BE2C (cell line): ENCODE results near the gene SIRPA.

ENCODE experiments used
- DNase-seq: peaks from one replicate; pipeline ENCODE4 v3.0.0-alpha.2; 2020
- H3K27me3 ChIP-seq: fragments of 250-450 bp; sonication (Bioruptor Pico); 2 replicates; pipeline ENCODE4 v1.5.1; 2020; ENCODE audit warnings: mild to moderate bottlenecking
- H3K36me3 ChIP-seq: fragments of 250-450 bp; sonication (Bioruptor Pico); 2 replicates; pipeline ENCODE4 v1.5.1; 2020; ENCODE audit warnings: mild to moderate bottlenecking
- H3K4me1 ChIP-seq: fragments of 250-450 bp; sonication (Bioruptor Pico); 2 replicates; pipeline ENCODE4 v1.5.1; 2020
- H3K4me3 ChIP-seq: 2 replicates; pipeline ENCODE4 v1.5.1; 2011; ENCODE audit warnings: low read depth, low read length
- H3K9me3 ChIP-seq: fragments of 250-450 bp; sonication (Bioruptor Pico); 2 replicates; pipeline ENCODE4 v1.5.1; 2020
- TF ChIP-seq, protein P1 (sequence below): IDR thresholded peaks from 2 replicates; pipeline ENCODE4 v1.5.1; 2012; ENCODE audit warnings: mild to moderate bottlenecking, low read depth, low read length

SIRPA gene

GRCh38 chr20:1904135-1904534 is 8.9 kb downstream of the SIRPA start:
- no peak for DNase-seq
- no peak overlapping the region for H3K4me3 ChIP-seq
- no peaks in the 10 kb centered on the region for H3K36me3 ChIP-seq
- TF ChIP-seq, protein P1, sequence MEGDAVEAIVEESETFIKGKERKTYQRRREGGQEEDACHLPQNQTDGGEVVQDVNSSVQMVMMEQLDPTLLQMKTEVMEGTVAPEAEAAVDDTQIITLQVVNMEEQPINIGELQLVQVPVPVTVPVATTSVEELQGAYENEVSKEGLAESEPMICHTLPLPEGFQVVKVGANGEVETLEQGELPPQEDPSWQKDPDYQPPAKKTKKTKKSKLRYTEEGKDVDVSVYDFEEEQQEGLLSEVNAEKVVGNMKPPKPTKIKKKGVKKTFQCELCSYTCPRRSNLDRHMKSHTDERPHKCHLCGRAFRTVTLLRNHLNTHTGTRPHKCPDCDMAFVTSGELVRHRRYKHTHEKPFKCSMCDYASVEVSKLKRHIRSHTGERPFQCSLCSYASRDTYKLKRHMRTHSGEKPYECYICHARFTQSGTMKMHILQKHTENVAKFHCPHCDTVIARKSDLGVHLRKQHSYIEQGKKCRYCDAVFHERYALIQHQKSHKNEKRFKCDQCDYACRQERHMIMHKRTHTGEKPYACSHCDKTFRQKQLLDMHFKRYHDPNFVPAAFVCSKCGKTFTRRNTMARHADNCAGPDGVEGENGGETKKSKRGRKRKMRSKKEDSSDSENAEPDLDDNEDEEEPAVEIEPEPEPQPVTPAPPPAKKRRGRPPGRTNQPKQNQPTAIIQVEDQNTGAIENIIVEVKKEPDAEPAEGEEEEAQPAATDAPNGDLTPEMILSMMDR: no peak
- no peaks in the 10 kb centered on the region for H3K4me1 ChIP-seq
- H3K27me3 ChIP-seq: no peaks in the 10 kb centered on the region
- H3K9me3 ChIP-seq: no peaks in the 10 kb centered on the region

DNA sequence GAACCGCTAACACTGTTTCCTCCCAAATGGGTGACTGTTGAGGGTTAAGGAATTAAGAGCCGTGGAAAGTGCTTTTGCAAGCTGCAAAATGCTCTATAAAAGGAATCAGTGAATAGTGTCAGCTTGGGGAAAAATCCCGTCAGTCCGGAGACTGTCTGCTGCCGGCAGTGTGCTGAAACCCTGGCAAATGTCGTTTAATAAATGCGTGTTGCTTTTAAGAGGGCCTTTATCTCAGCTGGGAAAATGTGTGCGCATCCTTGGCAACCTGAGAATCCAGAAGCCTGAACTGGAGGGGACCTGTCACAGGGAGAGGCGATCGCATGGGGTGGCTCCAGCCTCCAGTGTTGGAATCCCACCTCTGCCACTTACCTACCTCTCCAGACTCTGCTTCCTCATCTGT is 9.8 kb downstream of the SIRPA start:
- no peak overlapping the region for H3K4me3 ChIP-seq
- TF ChIP-seq, protein P1: no peak
- H3K36me3 ChIP-seq: no peaks in the 10 kb centered on the region
- no peaks in the 10 kb centered on the region for H3K27me3 ChIP-seq
- H3K9me3 ChIP-seq: no peaks in the 10 kb centered on the region
- DNase-seq: no peak
- H3K4me1 ChIP-seq: no peaks in the 10 kb centered on the region

DNA sequence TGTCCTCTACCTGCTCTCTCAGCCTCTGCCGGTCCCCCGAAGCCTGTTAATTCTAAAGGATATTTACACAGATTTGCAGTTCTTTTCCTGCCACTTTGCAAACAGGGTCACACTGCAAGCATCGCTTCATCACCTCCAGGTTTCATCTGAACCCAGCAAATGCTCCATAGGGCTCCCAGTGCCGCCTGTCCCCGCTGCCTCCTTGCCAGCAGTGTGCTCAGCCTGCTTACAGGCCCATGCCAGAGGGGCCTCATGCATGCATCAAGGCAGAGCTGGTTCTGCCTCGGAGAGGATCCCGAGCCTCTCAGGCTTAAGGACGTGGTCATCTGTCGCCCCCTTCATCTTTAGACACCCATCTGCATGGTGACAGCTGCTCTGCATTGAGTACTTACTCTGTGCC is 10.5 kb downstream of the SIRPA start:
- H3K4me1 ChIP-seq: no peaks in the 10 kb centered on the region
- no peak overlapping the region for H3K4me3 ChIP-seq
- H3K9me3 ChIP-seq: no peaks in the 10 kb centered on the region
- DNase-seq: no peak
- H3K36me3 ChIP-seq: no peaks in the 10 kb centered on the region
- TF ChIP-seq, protein P1: no peak
- H3K27me3 ChIP-seq: no peaks in the 10 kb centered on the region

DNA sequence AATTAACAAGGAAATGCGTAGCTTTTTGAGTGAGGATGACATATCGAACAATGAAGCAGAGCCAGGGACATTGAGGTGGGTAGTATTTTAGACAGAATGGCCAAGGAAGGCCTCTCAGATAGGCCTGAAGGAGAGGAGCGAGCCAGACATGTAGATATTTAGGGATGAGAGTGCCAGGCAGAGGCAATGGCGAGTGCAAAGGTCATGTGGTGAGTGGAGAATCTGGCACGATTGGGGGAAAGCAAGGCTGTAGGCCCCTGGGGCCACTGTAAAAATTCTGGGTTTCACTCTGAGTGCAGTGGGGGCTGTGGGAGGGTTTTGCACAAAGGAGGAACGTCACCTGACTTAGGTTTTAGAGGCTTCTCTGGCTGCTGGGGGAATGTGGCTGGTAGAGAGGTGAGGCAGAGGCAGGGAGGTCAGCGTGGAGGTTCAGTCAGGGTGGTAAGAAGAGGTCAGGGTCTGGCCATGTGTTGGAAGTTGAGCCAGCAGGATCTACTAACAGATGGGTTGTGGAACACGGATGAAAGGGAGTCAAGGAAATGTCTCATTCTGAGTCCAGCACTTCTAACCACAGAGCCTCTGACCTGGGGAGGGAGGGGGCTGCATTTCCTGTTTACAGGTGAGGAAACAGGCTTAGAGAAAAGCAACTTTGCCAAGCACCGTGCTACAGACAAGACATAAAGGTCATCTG is 11.3 kb downstream of the SIRPA start:
- TF ChIP-seq, protein P1: no peak
- no peak for DNase-seq
- H3K36me3 ChIP-seq: no peaks in the 10 kb centered on the region
- no peaks in the 10 kb centered on the region for H3K4me1 ChIP-seq
- H3K4me3 ChIP-seq: no peak overlapping the region
- H3K9me3 ChIP-seq: no peaks in the 10 kb centered on the region
- no peaks in the 10 kb centered on the region for H3K27me3 ChIP-seq

GRCh38 chr20:1907586-1907985 is 12.4 kb downstream of the SIRPA start:
- no peaks in the 10 kb centered on the region for H3K4me1 ChIP-seq
- DNase-seq: no peak
- no peaks in the 10 kb centered on the region for H3K36me3 ChIP-seq
- H3K27me3 ChIP-seq: no peaks in the 10 kb centered on the region
- no peaks in the 10 kb centered on the region for H3K9me3 ChIP-seq
- no peak overlapping the region for H3K4me3 ChIP-seq
- TF ChIP-seq, protein P1: no peak

GRCh38 chr20:1908191-1908590 is 13.0 kb downstream of the SIRPA start:
- Histone ChIP-seq H3K4me1 (no peaks in the 10 kb centered on the region), H3K4me3 (no peak overlapping the region), H3K27me3 (no peaks in the 10 kb centered on the region), H3K36me3 (no peaks in the 10 kb centered on the region), H3K9me3 (no peaks in the 10 kb centered on the region)
- no peak for DNase-seq
- TF ChIP-seq, protein P1: no peak
